HFF-Myc (cell line): Measurements from ENCODE around the gene AHDC1.

Experiments used
- DNase-seq: peaks from one replicate; pipeline ENCODE4 v3.0.0-alpha.2; 2011; ENCODE audit warnings: low read depth; ENCODE audit errors: extremely low read depth
- H3K4me3 ChIP-seq: replicated peaks from 2 replicates; pipeline ENCODE4 v1.5.1; 2011; ENCODE audit warnings: low read depth, mild to moderate bottlenecking, control low read depth, low read length
- TF ChIP-seq, protein P1 (sequence below): IDR thresholded peaks from 2 replicates; pipeline ENCODE4 v1.5.1; 2012; ENCODE audit warnings: mild to moderate bottlenecking, low read depth, low read length, control low read depth; ENCODE audit errors: missing control alignments

Gene AHDC1

GRCh38 chr1:27591622-27592021 lies 12.3 kb downstream of the AHDC1 start:
- no peak for DNase-seq
- H3K4me3 ChIP-seq, result no peak overlapping the region
- TF ChIP-seq, protein P1, sequence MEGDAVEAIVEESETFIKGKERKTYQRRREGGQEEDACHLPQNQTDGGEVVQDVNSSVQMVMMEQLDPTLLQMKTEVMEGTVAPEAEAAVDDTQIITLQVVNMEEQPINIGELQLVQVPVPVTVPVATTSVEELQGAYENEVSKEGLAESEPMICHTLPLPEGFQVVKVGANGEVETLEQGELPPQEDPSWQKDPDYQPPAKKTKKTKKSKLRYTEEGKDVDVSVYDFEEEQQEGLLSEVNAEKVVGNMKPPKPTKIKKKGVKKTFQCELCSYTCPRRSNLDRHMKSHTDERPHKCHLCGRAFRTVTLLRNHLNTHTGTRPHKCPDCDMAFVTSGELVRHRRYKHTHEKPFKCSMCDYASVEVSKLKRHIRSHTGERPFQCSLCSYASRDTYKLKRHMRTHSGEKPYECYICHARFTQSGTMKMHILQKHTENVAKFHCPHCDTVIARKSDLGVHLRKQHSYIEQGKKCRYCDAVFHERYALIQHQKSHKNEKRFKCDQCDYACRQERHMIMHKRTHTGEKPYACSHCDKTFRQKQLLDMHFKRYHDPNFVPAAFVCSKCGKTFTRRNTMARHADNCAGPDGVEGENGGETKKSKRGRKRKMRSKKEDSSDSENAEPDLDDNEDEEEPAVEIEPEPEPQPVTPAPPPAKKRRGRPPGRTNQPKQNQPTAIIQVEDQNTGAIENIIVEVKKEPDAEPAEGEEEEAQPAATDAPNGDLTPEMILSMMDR, result no peak

DNA sequence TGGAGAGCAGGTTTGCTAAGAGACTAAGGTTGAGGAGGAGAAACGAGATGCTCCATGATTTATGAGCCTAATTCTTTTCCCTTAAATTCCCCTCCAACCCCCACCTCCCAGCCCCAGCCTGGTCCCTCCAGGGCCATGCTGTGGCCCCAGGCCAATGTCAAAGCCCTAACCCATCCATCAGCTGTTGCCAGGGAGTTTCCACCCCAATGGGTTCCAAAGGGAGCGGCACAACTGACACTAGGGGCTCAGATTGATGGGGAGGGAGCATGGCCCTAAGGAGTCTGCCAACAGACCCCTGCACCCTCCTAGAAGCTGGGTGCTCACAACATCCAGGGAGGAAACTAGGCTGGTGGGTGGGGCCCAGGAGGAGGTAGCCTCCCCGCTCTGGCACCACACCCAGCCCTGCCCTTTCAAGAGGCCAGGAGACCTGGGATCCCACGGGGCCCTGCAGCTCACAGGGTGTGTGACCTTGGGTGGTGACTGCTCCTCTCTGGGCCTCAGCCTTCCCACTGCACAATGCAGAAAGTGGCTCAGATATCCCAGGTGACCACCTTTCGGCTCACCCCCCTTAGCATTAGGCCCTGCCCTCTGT lies 12.9 kb downstream of the AHDC1 start:
- no peak overlapping the region for H3K4me3 ChIP-seq
- TF ChIP-seq, protein P1, result no peak
- no peak for DNase-seq

- TF ChIP-seq, protein P1, result no peak
- DNase-seq, result no peak
- no peak overlapping the region for H3K4me3 ChIP-seq
Measured at GRCh38 chr1:27589841-27590426, 14.0 kb downstream of the AHDC1 start.

DNA sequence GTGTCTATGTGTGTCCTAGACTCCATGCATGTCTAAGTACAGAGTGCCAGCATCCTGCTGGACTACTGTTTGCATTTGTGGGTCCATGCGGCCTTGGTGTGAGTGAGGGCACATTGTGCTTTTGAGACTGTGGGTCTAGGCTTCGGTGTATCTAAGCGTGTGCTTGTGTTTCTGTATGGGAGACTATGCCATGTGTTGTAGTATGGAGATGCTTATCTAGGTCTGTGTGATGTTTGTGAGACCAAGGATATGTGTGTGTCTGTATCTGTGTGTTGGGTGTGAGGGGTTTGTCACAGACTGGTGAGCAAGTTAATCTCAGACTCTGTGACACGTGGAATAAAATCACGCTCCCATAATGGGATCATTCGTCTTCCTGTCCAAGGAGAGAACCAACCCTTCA lies 14.5 kb downstream of the AHDC1 start:
- no peak for DNase-seq
- TF ChIP-seq, protein P1, result no peak
- H3K4me3 ChIP-seq, result no peak overlapping the region

DNA sequence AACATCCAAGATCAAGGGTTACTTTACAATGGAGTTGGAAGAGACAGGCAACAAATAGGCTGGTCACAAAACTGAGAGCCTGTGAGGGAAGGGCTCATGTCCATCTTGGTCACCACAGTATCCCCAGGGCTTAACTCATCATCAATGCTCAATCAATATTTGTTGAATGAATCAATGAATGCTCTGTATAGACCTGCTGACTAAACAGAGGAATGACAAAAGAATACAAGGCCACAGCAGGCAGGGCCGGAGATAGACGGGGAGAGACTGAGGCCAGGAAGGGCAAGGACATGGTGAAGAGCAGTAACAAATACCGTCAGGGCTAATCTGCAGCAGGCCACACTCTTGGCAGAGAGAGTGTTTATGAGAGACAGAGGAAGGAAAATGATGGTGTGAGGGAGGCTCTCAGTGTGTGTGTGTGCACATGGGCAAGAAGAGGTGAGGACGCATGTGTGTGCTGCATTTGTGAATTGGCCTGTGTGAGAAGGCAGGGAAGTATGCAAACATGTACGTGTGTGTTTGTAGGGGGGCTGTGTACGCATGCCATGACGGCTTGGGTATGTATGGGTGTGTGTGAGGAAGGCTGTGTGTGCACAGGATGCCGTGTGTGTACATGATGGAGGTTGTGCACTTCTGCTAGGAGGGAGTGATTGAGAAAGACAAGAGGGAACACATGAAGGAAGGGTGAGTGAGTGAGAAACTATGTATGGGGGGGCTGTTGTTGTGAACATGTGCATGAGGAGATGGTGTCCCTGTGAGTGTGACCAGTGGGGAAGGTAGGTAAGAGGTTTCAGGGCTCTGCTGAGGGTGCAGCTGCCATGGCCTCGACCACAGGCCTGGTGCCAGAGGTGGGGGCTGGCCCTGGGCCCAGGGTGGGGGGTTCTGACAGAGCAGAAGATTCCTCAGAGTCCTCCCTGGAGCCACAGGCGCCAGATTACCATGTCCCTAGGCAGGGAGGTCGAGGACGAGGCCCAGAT lies 15.4 kb downstream of the AHDC1 start:
- DNase-seq, result no peak

GRCh38 chr1:27585684-27586083 lies 18.3 kb downstream of the AHDC1 start:
- TF ChIP-seq, protein P1, result no peak
- no peak overlapping the region for H3K4me3 ChIP-seq
- DNase-seq, result no peak

More for the DNA sequence above, 15.4 kb downstream of the AHDC1 start:
- TF ChIP-seq, protein P1, result no peak
- H3K4me3 ChIP-seq, result no peak overlapping the region
